RWPE1 (cell line): ENCODE results near the gene PRICKLE2.

ENCODE experiments used
- CTCF ChIA-PET: fragments of 350-600 bp; sonication (Branson Sonifier 250); formaldehyde crosslinking; extraction: SDS; loops from one replicate; lab custom pipeline; 2021; lab: Yijun Ruan, JAX
- POLR2A ChIA-PET: fragments of 400-600 bp; formaldehyde crosslinking; extraction: SDS; loops from one replicate; lab custom pipeline; 2020; ENCODE audit warnings: antibody characterized with exemption; ENCODE audit not compliant: low non-redundant PET; lab: Yijun Ruan, JAX
- DNase-seq: peaks from one replicate; pipeline ENCODE4 v3.0.0; 2012; ENCODE audit warnings: low spot score
- H3K27ac ChIP-seq: fragments of 450-650 bp; 2 replicates; pipeline ENCODE4 v1.5.1; 2017
- CTCF ChIP-seq: fragments of 450-650 bp; conservative IDR thresholded peaks from 2 replicates; pipeline ENCODE4 v1.5.1; 2017; ENCODE audit warnings: low read depth, mild to moderate bottlenecking

PRICKLE2 gene

GRCh38 chr3:64057231-64057630 is 168.0 kb downstream of the PRICKLE2 start:
- ChIA-PET POLR2A (no interaction called here), CTCF (interaction anchor here (0.5 kb wide), 1 partner anchor 60 kb away, joined by 3 read pairs; no protein-coding TSS in a partner anchor)
- DNase-seq: no peak
- no peak overlapping the region for H3K27ac ChIP-seq
- no peak for TF ChIP-seq CTCF

- TF ChIP-seq CTCF: no peak
- DNase-seq: peak; percentile 4
- H3K27ac ChIP-seq: no peak overlapping the region
- ChIA-PET POLR2A (no interaction called here), CTCF (interaction anchor here (0.5 kb wide), 1 partner anchor 59 kb away, joined by 3 read pairs; no protein-coding TSS in a partner anchor)
Measured at GRCh38 chr3:64056606-64057180, 168.6 kb downstream of the PRICKLE2 start.

- DNase-seq: no peak
- ChIA-PET CTCF (no interaction called here), POLR2A (no interaction called here)
- no peak overlapping the region for H3K27ac ChIP-seq
- TF ChIP-seq CTCF: no peak
Measured at GRCh38 chr3:64055076-64055475, 170.2 kb downstream of the PRICKLE2 start.

- TF ChIP-seq CTCF: no peak
- ChIA-PET CTCF (no interaction called here), POLR2A (no interaction called here)
- DNase-seq: no peak
- H3K27ac ChIP-seq: no peak overlapping the region
Measured at GRCh38 chr3:64054488-64054887, 170.8 kb downstream of the PRICKLE2 start.

- no peak for TF ChIP-seq CTCF
- POLR2A ChIA-PET: no interaction called here
- no peak for DNase-seq
- CTCF ChIA-PET: interaction anchor here (0.7 kb wide), 1 partner anchor 27 kb away, joined by 4 read pairs; no protein-coding TSS in a partner anchor
- H3K27ac ChIP-seq: no peak overlapping the region
Measured at GRCh38 chr3:64053581-64053980, 171.7 kb downstream of the PRICKLE2 start.

- TF ChIP-seq CTCF: no peak
- H3K27ac ChIP-seq: no peak overlapping the region
- CTCF ChIA-PET: interaction anchor here (0.7 kb wide), 1 partner anchor 26 kb away, joined by 4 read pairs; no protein-coding TSS in a partner anchor
Measured at GRCh38 chr3:64053117-64053516, 172.1 kb downstream of the PRICKLE2 start.

More at GRCh38 chr3:64053117-64053516, 172.1 kb downstream of the PRICKLE2 start:
- POLR2A ChIA-PET: no interaction called here
- no peak for DNase-seq
